Fibroblast of villous mesenchyme (primary cell): ENCODE results near the gene SMC1B. TPM values are rescaled to one million over a fixed set of nuclear protein-coding genes. Genes with fewer than 3 reads are reported as not detected.

Source experiments
- DNase-seq: peaks from one replicate; pipeline ENCODE4 v3.0.0-alpha.2; 2010; ENCODE audit warnings: low read depth
- H3K4me3 ChIP-seq: 2 replicates; pipeline ENCODE4 v1.5.1; 2011; ENCODE audit warnings: low read depth, mild to moderate bottlenecking, low read length
- CTCF ChIP-seq: IDR thresholded peaks from 2 replicates; pipeline ENCODE4 v1.5.1; 2012; ENCODE audit warnings: low read depth, mild to moderate bottlenecking, low read length; ENCODE audit not compliant: insufficient read depth
- total RNA-seq: library from RNA; depleted of rRNA; stranded (reverse); fragments of >200 nt; gene quantifications from 2 replicates; pipeline ENCODE4 v1.2.3, GENCODE V29; 2012

Gene SMC1B
- total RNA-seq, 1 donor = not detected

GRCh38 chr22:45322873-45323525, 90.4 kb downstream of the SMC1B start:
- no peak overlapping the region for H3K4me3 ChIP-seq
- TF ChIP-seq CTCF = no peak
- DNase-seq = no peak

DNA sequence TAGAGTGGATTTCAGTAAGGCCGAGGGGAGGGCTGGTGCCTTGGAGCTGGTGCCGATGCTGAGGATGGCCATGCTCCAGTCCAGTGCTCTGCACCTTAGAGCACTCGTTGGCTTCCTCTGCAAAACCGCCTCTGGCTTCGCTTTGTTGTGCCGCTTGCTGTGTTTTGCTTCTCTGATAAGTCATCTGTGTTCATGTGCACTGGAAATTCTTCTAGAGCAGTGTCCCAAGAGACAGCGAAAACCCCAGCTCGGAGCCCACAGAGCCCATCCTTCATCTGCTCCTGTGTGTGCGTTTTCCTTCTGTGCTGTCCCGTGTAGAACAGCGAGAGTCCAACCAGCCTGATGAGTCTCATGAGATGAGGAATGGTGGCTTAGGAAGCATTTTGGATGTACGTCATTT, 91.6 kb downstream of the SMC1B start:
- H3K4me3 ChIP-seq = no peak overlapping the region
- TF ChIP-seq CTCF = no peak
- no peak for DNase-seq

DNA sequence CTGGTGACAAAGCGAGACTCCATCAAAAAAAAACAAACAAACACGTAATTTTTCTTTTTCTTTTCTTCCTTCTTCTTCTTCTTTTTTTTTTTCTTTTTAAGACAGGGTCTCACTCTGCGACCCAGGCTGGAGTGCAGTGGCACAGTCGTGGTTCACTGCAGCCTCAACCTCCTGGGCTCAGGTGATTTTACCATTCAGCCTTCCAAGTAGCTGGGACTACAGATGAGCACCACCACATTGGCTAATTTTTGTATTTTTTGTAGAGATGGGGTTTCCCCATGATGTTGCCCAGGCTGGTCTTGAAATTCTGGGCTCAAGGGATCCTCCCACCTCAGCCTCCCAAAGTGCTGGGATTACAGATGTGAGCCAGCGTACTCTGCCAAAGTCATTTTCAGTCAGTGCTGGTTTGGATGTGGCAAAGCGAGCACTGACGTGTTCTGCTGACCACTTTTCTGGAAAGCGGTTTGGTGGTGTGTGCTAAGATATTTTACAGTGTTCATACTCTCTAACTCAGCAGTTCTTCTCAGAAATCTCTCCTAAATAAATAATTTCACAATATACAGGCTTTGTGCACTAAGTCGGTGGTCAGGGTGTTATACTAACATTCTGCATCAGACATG, 92.9 kb downstream of the SMC1B start:
- no peak overlapping the region for H3K4me3 ChIP-seq
- peak; percentile 70 for DNase-seq
- TF ChIP-seq CTCF = no peak

- no peak overlapping the region for H3K4me3 ChIP-seq
- no peak for TF ChIP-seq CTCF
- peak; percentile 77 for DNase-seq
Observed at GRCh38 chr22:45319324-45319685, 94.1 kb downstream of the SMC1B start.

DNA sequence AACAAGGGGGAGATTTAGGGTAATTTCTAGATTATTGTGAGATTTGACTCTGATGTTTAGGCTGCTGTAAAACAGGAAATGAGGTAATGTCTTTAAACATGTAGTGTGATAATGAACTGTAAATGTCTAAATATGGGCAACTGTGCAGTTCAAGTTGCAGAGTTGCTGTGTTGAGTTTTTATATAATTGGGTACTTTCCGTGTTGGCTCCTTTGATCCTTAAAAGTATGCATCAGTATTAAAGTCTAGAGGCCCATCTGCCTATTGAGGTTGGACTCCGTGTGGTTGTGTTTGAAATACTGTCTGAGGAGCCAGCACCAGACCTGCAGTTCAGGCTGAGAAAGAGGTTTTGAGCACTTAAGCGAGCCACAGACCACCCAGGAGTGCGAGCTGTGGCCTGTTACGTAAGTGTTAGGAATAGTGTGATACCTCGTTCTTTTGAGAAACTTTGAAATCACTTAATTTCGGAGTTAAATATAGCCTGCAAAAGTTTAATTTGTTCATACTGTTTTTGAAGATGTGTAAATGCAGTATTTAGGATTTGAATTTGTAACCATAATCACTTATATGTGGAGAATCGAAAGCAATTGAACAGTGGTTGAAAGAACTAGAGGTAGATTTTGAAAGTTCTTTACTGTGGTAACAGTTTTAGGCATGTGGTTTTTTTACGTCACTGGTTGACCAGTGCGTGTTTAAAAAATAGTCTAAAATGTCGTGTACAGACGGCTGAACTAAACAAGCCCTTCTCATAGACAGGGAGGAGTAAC, 94.7 kb downstream of the SMC1B start:
- H3K4me3 ChIP-seq = no peak overlapping the region
- TF ChIP-seq CTCF = no peak
- peak; percentile 74 for DNase-seq

DNA sequence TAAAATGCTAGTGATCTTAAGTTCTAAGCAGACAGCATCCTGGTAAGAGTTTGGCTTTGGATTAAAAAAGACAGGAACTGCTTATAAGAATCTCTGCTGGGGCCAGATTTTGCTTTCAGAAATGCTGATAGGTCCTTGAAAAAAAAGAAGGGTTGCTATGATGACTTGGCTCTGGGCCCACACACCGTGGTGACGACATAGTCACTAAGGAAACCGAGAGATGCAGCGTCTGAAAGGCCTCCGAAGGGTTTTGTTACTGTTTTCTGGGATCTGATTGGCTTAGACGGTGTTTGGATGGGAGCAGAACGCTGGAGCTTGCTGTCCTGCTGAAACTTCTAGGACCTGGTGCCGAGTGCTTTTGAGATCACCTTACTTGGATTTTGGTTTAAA, 95.2 kb downstream of the SMC1B start:
- peak; percentile 95 for DNase-seq
- H3K4me3 ChIP-seq = no peak overlapping the region
- no peak for TF ChIP-seq CTCF
